AG20443 (cell line): ENCODE measurements around the gene TMEM25.
"Not testable (repeated sequence)": the region's sequence is repeated elsewhere in the genome, so short reads cannot be mapped to it uniquely, and the experiment has no call there.

Experiments used
- DNase-seq: peaks from one replicate; pipeline ENCODE4 v3.0.0; 2012; ENCODE audit warnings: low spot score, mixed read lengths

Gene TMEM25

DNA sequence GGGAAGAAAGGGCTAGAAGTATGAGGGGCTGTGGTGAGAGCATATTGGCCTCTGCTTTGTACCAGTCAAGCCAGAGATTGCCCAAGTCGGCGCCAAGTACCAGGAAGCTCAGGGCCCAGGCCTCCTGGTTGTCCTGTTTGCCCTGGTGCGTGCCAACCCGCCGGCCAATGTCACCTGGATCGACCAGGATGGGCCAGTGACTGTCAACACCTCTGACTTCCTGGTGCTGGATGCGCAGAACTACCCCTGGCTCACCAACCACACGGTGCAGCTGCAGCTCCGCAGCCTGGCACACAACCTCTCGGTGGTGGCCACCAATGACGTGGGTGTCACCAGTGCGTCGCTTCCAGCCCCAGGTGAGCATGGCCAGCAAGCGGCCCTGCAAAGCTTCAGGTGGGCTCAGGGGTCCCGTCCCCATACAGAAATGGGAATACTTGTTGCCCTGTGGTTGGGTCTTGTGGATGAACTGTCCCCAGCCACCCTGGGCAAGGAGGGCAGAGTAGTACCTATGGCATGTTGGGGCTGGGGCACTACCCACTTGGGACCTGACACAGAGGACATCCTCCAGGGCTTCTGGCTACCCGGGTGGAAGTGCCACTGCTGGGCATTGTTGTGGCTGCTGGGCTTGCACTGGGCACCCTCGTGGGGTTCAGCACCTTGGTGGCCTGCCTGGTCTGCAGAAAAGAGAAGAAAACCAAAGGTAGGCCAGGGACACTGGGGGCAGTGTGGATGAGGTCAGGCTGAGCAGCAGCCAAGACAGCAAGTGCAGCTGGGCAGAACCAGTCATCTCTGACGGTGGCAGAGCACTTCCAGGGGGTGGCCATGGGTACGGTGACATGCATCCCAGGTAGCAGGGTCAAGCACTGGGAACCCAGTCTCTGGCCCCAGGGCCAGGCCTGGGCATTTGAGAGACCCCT lies 2.1 kb downstream of the TMEM25 start:
- DNase-seq: no peak

- DNase-seq: peak; percentile 21
Observed at GRCh38 chr11:118533769-118534729, 3.1 kb downstream of the TMEM25 start.

GRCh38 chr11:118535261-118535660 lies 4.3 kb downstream of the TMEM25 start:
- DNase-seq: no peak

DNA sequence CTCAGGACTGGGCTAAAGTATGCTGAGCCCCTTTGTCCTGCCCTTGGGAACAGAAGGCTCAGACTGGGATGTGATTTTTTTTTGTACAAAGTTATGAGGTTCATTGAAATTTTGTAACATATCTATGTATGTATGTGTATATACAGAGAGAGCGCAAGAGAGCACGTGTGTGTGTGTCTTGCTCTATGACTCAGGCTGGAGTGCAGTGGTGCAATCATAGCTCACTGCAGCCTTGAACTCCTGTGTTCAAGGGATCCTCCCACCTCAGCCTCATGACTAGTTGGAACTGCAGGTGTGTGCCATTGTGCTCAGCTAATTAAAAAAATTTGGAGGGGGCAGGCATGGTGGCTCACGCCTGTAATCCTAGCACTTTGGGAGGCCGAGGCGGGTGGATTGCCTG lies 5.7 kb downstream of the TMEM25 start:
- DNase-seq: no peak

DNA sequence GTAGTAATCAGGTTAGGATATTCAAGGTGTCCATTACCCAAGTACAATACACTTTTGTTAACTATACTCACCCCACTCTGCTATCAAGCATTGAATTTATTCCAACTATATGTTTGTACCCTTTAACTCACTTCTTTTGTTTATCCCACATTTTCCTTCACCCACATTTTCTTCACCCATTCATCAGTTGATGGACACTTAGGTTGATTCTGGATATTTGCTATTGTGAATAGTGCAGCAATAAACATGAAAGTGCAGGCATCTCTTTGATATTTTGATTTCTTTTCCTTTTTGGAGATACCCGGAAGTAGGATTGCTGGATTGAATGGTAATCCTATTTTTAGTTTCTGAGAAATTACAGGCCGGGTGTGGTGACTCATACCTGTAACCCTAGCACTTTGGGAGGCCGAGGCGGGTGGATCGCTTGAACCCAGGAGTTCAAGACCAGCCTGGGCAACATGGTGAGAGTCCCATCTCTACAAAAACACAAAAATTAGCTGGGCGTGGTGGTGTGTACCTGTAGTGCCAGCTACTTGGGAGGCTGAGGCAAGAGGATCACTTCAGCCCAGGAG lies 6.5 kb downstream of the TMEM25 start:
- no peak for DNase-seq

DNA sequence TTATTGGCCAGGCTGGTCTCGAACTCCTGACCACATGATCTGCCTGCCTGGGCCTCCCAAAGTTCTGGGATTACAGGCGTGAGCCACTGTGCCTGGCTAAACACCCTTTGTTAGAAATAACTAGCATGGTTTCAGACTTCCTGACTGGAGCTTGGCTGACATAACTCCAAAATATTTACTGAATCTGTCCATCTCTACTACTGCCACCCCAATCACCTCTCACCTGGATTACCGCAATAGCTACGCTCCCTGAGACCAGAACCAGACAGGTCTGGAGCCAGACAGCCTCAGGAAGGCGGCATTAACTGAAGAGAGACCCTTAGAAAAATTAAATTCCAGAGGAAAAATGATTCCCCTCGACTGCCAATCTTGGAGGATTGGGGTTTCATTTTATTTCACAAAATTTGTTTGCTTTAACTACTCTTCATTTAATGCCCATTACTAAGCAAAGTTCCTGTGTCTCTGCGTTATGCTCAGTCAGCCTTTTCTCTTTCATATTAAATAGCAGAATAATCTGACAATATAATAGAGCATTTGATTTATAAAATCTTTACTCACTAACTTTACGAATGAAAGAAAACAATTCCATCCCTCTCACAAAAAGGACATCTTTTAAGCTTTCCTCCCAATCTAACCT lies 13.1 kb downstream of the TMEM25 start:
- DNase-seq: no peak

DNA sequence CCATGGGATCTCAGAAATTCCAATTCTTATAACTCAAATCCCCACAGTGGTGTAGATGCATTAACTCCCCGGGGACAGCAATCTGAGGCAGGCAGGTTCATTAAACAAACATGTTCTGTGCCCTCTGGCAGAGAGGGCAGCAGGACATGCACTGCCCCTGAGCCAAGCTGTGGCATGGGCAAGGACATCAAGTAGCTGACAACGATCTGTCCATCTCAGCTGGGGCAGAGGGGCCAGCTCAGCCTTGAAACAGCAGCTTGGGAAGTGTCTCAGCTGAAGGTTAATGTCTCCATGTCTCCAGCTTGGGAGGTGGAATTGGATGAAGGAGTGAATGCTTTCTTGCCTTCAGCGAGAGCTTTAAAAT lies 13.6 kb downstream of the TMEM25 start:
- no peak for DNase-seq

DNA sequence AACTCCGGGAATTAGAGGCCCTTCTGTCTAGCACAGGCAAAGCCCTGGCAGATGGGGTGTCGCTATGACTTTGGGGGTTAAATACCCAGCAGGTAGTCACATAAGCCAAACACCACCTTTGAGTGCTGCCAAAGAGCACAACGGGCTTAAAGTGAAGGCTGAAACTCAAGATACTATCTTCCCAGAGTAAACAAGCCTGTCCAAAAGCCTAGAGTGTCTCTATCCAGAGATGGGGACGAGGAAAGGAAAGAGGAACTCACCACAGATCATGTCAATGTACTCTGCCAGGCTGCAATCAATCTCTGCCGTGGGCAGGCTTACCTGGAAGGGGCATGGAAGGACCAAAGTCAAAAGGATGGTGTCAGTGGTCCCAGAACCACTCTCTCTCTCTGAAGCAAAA lies 14.5 kb downstream of the TMEM25 start:
- DNase-seq: no peak

GRCh38 chr11:118547132-118547531 lies 16.1 kb downstream of the TMEM25 start:
- DNase-seq: no peak

- no peak for DNase-seq
Observed at GRCh38 chr11:118552341-118552740, 21.3 kb downstream of the TMEM25 start.

DNA sequence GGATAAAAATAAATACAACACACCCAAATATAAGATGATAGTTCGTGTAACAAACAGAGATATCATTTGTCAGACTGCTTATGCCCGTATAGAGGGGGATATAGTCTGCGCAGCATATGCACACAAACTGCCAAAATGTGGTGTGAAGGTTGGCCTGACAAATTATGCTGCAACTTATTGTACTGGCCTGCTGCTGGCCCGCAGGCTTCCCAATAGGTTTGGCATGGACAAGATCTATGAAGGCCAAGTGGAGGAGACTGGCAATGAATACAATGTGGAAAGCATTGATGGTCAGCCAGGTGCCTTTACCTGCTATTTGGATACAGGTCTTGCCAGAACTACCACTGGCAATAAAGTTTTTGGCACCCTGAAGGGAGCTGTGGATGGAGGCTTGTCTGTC lies 29.8 kb downstream of the TMEM25 start:
- no peak for DNase-seq

GRCh38 chr11:118565051-118565450 lies 34.1 kb downstream of the TMEM25 start:
- DNase-seq: peak; percentile 66

- no peak for DNase-seq
Observed at GRCh38 chr11:118569670-118570069, 38.7 kb downstream of the TMEM25 start.

GRCh38 chr11:118570787-118571186 lies 39.8 kb downstream of the TMEM25 start:
- DNase-seq: no peak

DNA sequence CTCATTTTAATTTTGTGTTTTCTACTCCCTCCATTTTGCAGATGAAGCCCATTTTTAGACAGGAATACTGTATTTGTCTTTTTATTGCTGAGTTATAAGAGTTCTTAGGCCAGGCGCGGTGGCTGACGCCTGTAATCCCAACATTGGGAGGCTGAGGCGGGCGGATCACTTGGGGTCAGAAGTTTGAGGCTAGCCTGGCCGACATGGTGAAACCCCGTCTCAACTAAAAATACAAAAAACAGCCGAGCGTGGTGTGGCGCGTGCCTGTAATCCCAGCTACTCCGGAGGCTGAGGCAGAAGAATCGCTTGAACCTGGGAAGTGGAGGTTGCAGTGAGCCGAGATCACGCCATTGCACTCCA lies 40.7 kb downstream of the TMEM25 start:
- DNase-seq: not testable (repeated sequence)

DNA sequence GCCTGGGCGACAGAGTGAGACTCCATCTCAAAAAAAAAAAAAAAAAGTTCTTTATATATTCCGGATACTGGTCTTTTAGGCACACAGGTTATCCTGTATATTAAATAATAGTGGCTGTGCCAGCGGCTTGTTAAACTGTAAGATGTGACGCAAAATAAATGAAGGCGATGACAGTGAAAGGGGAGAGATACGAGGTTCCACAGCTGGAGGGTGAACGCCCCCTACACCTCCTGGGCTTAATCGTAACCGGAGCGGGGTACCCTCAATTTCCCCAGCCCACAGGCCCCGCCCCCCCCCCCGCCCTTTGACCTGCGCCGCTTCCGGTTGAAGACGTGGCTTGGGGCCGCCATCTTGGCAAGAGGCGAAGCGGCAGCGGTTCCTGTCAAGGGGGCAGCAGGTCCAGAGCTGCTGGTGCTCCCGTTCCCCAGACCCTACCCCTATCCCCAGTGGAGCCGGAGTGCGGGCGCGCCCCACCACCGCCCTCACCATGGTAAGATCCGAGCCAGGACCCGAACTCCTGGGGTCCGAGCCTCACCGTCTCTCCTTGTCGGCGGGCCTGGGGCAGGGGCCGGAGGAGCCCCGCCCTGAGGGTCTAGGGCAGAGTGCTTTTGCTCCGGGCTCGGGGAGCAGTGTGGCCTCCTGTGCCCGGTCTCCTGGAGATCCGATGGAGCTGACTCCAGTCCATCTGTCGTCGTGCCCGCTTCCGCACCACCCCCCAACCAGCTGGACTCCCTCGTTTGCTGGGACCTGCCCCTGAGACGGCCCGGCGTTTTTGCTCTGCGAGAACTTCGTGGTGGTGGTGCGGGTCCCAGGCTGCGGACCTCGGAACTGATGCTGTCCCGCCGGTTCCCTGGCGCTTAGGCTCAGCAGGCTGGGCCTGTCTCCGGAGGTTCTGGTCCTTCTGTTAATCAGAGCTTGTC lies 41.3 kb downstream of the TMEM25 start, which contains the start of gene ARCN1:
Gene ARCN1 (plus strand): TSS at position 349 of the 920 bp plus-strand sequence. CDS start 139 bp downstream, at position 488.
- DNase-seq: peak; percentile 91

DNA sequence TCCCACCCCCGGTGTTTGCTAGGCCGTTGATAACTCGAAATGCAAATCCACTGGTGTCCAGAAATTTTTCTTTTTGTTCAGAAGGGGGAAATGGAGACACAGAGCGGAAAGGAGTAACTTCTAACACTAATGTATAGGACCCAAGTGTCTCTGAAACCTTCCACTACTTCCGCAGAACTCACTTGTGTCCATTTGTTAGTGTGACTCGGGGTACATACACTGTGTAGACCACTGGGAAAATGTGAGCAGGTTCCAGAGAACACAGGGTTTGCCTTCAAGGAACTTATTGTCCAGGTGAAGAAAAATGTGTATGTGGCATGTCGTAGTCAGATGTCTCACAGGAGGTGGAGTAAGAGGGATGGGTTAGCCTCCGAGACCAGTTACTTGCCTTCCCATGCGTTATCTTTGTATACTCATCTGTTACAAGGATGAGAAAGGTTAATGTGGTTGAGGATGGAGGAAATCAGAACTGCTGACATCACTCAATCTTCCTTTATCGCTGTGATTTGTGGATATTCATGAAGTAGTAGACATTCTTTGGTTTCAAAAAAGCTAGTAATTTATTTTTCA lies 42.1 kb downstream of the TMEM25 start:
- peak; percentile 27 for DNase-seq

GRCh38 chr11:118574636-118575035 lies 43.6 kb downstream of the TMEM25 start:
- no peak for DNase-seq

- DNase-seq: not testable (repeated sequence)
Observed at GRCh38 chr11:118577995-118578394, 47.0 kb downstream of the TMEM25 start.

DNA sequence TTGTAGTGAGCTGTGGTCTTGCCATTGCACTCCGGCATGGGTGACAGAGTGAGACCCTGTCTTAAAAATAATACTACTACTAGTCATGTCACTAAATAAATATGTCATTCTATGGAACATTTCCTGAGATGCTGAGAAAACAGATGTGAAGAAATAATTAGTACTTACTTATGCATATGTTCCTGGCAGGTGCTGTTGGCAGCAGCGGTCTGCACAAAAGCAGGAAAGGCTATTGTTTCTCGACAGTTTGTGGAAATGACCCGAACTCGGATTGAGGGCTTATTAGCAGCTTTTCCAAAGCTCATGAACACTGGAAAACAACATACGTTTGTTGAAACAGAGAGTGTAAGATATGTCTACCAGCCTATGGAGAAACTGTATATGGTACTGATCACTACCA lies 50.1 kb downstream of the TMEM25 start:
- DNase-seq: no peak
